Glutamatergic neuron (in vitro differentiated cells): ENCODE measurements around the gene NTRK3. TPM values are rescaled to one million over a fixed set of nuclear protein-coding genes. Genes with fewer than 3 reads are reported as not detected.

ENCODE experiments used
- DNase-seq: peaks from one replicate; pipeline ENCODE4 v3.0.0; 2022
- H3K27ac Mint-ChIP-seq: one replicate; pipeline ENCODE4 v1.8.0; 2020; ENCODE audit warnings: mild to moderate bottlenecking, mixed read lengths, inconsistent platforms; ENCODE audit not compliant: unreplicated experiment
- H3K27me3 Mint-ChIP-seq: one replicate; pipeline ENCODE4 v1.8.0; 2020; ENCODE audit warnings: mild to moderate bottlenecking, moderate library complexity, mixed read lengths, inconsistent platforms; ENCODE audit not compliant: unreplicated experiment
- H3K36me3 Mint-ChIP-seq: one replicate; pipeline ENCODE4 v1.8.0; 2020; ENCODE audit warnings: mild to moderate bottlenecking, mixed read lengths, inconsistent platforms; ENCODE audit not compliant: unreplicated experiment
- H3K4me1 Mint-ChIP-seq: one replicate; pipeline ENCODE4 v1.8.0; 2020; ENCODE audit warnings: mild to moderate bottlenecking, low read depth, mixed read lengths, inconsistent platforms; ENCODE audit not compliant: unreplicated experiment
- H3K4me3 Mint-ChIP-seq: one replicate; pipeline ENCODE4 v1.8.0; 2020; ENCODE audit warnings: mild to moderate bottlenecking, mixed read lengths, inconsistent platforms; ENCODE audit not compliant: unreplicated experiment
- H3K9me3 Mint-ChIP-seq: one replicate; pipeline ENCODE4 v1.8.0; 2020; ENCODE audit warnings: mild to moderate bottlenecking, moderate library complexity, mixed read lengths, inconsistent platforms; ENCODE audit not compliant: unreplicated experiment
- total RNA-seq: library from RNA; stranded (reverse); fragmentation: NEBNext Ultra II Directional; extraction: Animal tissue kit (Norgen Biotek cat#: 25700); gene quantifications from one replicate; pipeline ENCODE4 v1.2.1, GENCODE V29; 2021; ENCODE audit not compliant: unreplicated experiment
- TF ChIP-seq, protein P1 (sequence below): fragments of 200-600 bp; sonication (generic); IDR thresholded peaks from one replicate; pipeline ENCODE4 v1.5.0; 2021; ENCODE audit not compliant: partially characterized antibody, unreplicated experiment

NTRK3 gene
- total RNA-seq, 1 donor from 2014 or later, result 9.5 TPM

DNA sequence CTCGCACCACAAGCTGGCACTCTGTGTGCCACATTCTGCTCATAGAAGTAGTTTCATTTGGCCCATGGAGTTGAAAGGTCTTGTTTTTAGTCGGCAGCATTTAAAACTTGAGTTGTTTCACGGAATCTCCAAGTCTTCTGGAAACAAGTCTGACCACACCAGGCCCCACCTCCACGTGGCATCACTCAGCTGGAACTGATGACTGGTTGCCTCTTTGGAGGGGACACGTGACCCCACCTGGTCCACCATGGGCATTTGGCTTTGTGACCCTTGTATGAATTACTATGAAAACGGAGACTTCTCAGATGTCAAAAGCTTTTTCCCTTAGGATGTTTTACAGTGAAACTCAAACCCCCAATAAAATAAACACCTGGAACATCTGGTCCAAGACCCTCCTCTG is 74.9 kb downstream of the NTRK3 start:
- TF ChIP-seq, protein P1, sequence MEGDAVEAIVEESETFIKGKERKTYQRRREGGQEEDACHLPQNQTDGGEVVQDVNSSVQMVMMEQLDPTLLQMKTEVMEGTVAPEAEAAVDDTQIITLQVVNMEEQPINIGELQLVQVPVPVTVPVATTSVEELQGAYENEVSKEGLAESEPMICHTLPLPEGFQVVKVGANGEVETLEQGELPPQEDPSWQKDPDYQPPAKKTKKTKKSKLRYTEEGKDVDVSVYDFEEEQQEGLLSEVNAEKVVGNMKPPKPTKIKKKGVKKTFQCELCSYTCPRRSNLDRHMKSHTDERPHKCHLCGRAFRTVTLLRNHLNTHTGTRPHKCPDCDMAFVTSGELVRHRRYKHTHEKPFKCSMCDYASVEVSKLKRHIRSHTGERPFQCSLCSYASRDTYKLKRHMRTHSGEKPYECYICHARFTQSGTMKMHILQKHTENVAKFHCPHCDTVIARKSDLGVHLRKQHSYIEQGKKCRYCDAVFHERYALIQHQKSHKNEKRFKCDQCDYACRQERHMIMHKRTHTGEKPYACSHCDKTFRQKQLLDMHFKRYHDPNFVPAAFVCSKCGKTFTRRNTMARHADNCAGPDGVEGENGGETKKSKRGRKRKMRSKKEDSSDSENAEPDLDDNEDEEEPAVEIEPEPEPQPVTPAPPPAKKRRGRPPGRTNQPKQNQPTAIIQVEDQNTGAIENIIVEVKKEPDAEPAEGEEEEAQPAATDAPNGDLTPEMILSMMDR, result no peak
- Mint-ChIP-seq H3K4me1 (no peaks in the 10 kb centered on the region), H3K27me3 (peaks cover 3% of the 10 kb centered on the region), H3K4me3 (no peak overlapping the region), H3K36me3 (no peaks in the 10 kb centered on the region), H3K27ac (no peak overlapping the region), H3K9me3 (no peaks in the 10 kb centered on the region)
- DNase-seq, result no peak

DNA sequence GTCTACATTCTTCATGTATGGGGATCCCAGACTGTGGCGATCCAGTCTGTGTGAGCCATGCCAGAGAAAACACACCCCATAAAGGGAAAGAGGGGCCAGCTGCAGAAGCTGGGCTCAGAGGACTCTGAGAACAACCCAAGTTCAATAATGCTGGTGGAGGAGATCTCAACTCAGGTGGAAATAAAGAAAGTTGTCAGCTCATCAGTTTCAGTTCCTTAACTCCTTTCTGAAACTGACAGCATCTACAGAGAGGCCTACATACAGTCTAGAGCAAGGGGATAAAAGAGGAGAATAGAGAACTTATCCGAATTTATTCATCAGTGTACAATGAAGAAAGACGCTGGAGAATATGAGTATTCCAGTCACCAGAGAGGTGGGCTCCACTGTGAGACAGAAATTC is 77.0 kb downstream of the NTRK3 start:
- Mint-ChIP-seq H3K27me3 (peaks cover 3% of the 10 kb centered on the region), H3K4me3 (no peak overlapping the region), H3K36me3 (no peaks in the 10 kb centered on the region), H3K4me1 (peaks cover 6% of the 10 kb centered on the region), H3K9me3 (no peaks in the 10 kb centered on the region), H3K27ac (no peak overlapping the region)
- TF ChIP-seq, protein P1, result no peak
- DNase-seq, result no peak

DNA sequence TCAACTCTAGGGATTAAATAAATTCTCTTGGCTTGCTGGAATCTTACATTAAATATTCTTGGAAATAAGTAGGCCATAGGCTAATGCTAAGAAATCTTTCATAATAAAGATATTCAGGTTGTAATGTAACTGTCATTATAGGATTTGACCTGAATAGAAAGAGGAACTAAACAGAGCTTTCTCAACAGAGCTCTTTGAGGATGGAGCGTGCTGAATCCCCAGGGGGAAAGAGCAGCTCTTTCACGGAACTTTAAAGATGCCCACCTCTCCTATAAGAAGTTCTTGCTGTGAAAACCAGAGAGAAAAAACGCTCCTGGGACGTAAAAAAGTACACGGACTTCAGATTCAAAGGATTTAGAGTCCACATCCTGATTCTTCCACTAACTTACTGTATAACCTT is 77.9 kb downstream of the NTRK3 start:
- TF ChIP-seq, protein P1, result no peak
- H3K4me1 Mint-ChIP-seq, result peaks cover 6% of the 10 kb centered on the region
- H3K36me3 Mint-ChIP-seq, result no peaks in the 10 kb centered on the region
- DNase-seq, result no peak
- H3K27ac Mint-ChIP-seq, result no peak overlapping the region
- H3K4me3 Mint-ChIP-seq, result no peak overlapping the region
- peaks cover 3% of the 10 kb centered on the region for H3K27me3 Mint-ChIP-seq
- H3K9me3 Mint-ChIP-seq, result no peaks in the 10 kb centered on the region

DNA sequence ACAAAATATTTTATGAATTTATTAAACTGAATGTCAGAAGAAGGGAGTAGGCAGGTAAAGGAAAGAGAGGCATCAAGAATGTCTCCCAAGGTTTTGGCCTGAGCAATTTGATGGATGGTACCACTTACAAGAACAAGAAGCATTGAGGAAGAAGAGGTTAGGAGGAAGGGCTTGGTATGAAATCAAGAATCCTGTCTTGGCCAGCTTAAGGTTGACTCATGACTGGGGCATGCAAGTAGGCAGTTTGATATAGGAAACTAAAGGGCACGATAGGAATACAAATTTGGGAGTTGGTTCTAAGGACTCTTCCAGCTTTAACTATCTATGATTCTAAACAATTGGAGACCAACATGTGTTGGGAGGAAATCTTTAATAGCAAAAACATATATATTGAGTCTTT is 79.1 kb downstream of the NTRK3 start:
- DNase-seq, result no peak
- peaks cover 6% of the 10 kb centered on the region for H3K27me3 Mint-ChIP-seq
- H3K36me3 Mint-ChIP-seq, result no peaks in the 10 kb centered on the region
- peaks cover 1% of the 10 kb centered on the region for H3K9me3 Mint-ChIP-seq
- no peak overlapping the region for H3K4me3 Mint-ChIP-seq
- no peak overlapping the region for H3K27ac Mint-ChIP-seq
- TF ChIP-seq, protein P1, result no peak
- H3K4me1 Mint-ChIP-seq, result peaks cover 9% of the 10 kb centered on the region

DNA sequence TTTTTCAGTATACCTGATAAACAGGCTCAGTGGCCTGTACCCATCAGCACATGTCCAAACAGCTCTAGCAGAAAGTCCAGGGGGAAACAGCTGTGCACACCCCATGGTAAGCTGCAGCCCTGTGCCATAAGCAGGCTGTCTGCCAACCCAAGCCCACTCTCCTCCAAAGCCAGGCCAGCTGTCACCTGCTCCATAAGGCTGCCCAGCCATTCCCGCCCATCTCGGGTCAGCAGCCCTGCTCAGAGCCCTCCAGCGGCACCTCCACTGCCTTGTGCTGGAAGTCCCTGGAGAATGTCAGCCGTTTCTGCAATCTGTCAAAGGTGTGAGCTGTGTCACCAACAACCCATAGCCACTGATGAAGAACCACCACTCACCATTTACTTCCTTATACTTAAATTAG is 82.0 kb downstream of the NTRK3 start:
- TF ChIP-seq, protein P1, result no peak
- no peak overlapping the region for H3K4me3 Mint-ChIP-seq
- DNase-seq, result peak; percentile 36
- peaks cover 2% of the 10 kb centered on the region for H3K9me3 Mint-ChIP-seq
- H3K27ac Mint-ChIP-seq, result no peak overlapping the region
- H3K27me3 Mint-ChIP-seq, result peaks cover 6% of the 10 kb centered on the region
- H3K4me1 Mint-ChIP-seq, result peaks cover 15% of the 10 kb centered on the region
- H3K36me3 Mint-ChIP-seq, result no peaks in the 10 kb centered on the region
